Upper lobe of left lung (tissue), 4 donors: ENCODE measurements around the gene NR5A1.

Experiments
- CTCF ChIP-seq, 6 experiments: fragments of 450-650 bp in 4 of 6; fragments of 200-600 bp in 2 of 6; sonication (generic) in 2 of 6; IDR thresholded peaks; one replicate each; pipeline ENCODE4 v1.5.1; 2016 to 2019; ENCODE audit warnings: antibody characterized with exemption in 6 of 6
- EP300 ChIP-seq, 4 donors: sonication (generic); formaldehyde crosslinking; IDR thresholded peaks; one replicate each; pipeline ENCODE4 v1.5.1; 2017; ENCODE audit warnings: antibody characterized with exemption in 4 of 4, control low read depth in 2 of 4
- POLR2A ChIP-seq, 4 donors: fragments of 450-650 bp; IDR thresholded peaks; one replicate each; pipeline ENCODE4 v1.5.1; 2016 to 2017; ENCODE audit warnings: antibody characterized with exemption in 4 of 4, mild to moderate bottlenecking in 2 of 4
- POLR2AphosphoS5 ChIP-seq, 2 donors: sonication (generic); formaldehyde crosslinking; IDR thresholded peaks; one replicate each; pipeline ENCODE4 v1.5.1; 2017; ENCODE audit warnings: antibody characterized with exemption in 2 of 2

- TF ChIP-seq CTCF (IDR thresholded peaks at IDR 0.05) (no peak), POLR2AphosphoS5 (IDR thresholded peaks at IDR 0.05) (no peak), POLR2A (IDR thresholded peaks at IDR 0.05) (no peak), EP300 (IDR thresholded peaks at IDR 0.05) (no peak)
These were observed 67.4 kb downstream of the NR5A1 start for GRCh38 chr9:124439686-124440243.
